GM12865 (cell line): Measurements from ENCODE around the gene LILRA6.
"Not testable (repeated sequence)": the region's sequence is repeated elsewhere in the genome, so short reads cannot be mapped to it uniquely, and the experiment has no call there.

Experiments used
- DNase-seq: peaks from one replicate; pipeline ENCODE4 v3.0.0; 2010; ENCODE audit warnings: low read depth
- H3K4me3 ChIP-seq: 2 replicates; pipeline ENCODE4 v1.5.1; 2011; ENCODE audit warnings: mild to moderate bottlenecking, low read depth, low read length, control low read depth
- TF ChIP-seq, protein P1 (sequence below): IDR thresholded peaks from 2 replicates; pipeline ENCODE4 v1.5.1; 2011; ENCODE audit warnings: low read length, control low read depth, low read depth, inconsistent platforms; ENCODE audit not compliant: insufficient read depth; ENCODE audit errors: missing control alignments

LILRA6 gene

DNA sequence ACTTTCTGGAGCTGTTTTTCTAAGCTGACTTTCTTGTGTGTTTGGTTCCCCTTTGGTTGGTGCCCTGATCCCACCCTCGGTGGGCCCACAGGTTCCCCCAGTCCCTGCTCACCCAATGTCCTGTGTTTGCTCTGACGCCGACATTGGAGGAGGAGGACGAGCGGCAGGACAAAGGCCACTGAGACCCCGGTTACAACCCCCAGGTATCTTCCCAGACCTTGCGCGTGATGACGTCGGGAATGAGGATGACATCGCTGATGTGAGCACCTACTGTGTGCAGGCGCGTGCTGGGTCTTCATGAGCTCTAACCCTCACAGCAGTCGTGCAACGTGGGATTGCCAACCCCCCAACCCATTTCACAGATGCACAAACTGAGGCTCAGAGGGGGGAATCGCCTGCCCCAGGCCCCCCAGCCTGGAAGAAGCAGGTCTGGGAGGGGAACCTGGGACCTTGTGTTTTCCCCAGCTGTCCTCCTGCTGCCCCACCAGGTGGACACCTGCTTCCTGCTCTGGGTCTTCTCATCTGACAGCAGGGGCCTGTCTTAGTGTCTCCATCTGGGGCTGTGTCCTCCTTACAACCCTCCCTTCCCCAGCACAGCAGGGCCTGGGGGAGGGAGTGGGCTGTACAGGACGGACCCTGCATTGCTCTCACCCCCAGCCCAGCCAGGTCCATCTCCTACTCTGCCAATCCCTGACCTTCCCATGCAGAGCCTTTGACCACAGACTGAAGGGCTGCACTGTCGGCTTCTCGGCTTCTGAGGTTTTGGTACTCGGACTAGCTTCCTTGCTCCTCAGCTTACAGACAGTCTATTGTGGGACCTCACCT lies 4.7 kb upstream of the LILRA6 start:
- TF ChIP-seq, protein P1, sequence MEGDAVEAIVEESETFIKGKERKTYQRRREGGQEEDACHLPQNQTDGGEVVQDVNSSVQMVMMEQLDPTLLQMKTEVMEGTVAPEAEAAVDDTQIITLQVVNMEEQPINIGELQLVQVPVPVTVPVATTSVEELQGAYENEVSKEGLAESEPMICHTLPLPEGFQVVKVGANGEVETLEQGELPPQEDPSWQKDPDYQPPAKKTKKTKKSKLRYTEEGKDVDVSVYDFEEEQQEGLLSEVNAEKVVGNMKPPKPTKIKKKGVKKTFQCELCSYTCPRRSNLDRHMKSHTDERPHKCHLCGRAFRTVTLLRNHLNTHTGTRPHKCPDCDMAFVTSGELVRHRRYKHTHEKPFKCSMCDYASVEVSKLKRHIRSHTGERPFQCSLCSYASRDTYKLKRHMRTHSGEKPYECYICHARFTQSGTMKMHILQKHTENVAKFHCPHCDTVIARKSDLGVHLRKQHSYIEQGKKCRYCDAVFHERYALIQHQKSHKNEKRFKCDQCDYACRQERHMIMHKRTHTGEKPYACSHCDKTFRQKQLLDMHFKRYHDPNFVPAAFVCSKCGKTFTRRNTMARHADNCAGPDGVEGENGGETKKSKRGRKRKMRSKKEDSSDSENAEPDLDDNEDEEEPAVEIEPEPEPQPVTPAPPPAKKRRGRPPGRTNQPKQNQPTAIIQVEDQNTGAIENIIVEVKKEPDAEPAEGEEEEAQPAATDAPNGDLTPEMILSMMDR, result no peak
- DNase-seq, result no peak
- no peak overlapping the region for H3K4me3 ChIP-seq

DNA sequence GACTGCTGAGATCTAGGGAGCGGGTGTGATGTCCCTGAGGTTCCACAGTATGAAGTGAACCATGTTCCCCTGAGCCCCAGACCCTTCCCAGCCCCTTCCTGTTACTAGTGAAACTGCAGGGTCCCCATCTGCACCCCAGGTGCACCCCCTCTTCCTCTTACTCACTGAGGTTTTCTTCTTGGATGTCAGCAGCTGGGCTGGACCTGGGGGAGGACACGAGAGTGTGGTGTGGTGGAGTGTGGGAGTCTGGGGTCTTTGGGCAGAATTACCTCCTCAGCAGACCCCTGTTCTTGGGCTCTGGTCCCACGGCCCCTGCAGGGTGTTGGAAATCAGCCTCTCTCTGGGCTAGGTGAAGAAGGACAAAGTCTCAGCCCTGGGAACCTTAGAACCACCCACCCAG lies 3.3 kb upstream of the LILRA6 start:
- TF ChIP-seq, protein P1, result no peak
- DNase-seq, result no peak
- H3K4me3 ChIP-seq, result no peak overlapping the region

DNA sequence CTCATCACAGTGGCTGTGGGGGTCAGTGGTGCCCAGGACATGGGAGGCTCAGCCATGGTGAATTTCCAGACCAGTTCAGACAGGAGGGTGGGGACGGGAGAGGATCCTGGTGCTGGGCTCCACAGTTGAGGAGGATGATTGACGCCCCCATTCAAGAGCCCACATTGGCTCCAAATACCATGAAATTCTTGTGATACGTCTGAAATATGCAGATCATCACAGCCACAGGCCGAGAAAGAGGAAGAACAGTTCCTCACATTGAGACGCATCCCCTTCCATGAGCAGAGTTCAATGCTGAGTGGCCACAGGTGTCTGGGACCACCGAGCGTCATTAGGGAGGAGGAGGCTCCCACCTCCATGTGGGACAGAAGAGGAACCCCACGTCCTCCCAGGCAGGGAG lies 1.2 kb upstream of the LILRA6 start:
- H3K4me3 ChIP-seq, DNase-seq: not testable (repeated sequence)

DNA sequence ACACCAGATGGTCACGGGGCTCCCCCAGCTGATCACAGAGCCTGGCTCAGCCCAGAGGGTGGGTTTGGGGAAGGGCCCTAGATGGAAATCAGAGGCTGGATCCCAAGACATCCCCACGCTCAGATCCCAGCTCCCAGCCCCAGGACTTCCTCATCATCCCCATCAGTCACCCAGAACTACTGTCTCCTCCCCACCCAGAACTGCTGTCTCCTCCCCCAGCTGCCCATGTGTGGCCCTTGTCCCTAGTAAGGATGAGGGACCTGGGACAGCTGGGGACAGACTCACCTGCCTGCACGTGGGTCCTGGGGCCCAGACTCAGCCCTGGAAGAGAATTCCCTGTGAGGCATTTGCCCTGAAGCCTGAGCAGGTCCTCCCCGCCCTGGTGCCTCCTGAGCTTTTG lies 356 bp downstream of the LILRA6 start:
- not testable (repeated sequence) for H3K4me3 ChIP-seq

DNA sequence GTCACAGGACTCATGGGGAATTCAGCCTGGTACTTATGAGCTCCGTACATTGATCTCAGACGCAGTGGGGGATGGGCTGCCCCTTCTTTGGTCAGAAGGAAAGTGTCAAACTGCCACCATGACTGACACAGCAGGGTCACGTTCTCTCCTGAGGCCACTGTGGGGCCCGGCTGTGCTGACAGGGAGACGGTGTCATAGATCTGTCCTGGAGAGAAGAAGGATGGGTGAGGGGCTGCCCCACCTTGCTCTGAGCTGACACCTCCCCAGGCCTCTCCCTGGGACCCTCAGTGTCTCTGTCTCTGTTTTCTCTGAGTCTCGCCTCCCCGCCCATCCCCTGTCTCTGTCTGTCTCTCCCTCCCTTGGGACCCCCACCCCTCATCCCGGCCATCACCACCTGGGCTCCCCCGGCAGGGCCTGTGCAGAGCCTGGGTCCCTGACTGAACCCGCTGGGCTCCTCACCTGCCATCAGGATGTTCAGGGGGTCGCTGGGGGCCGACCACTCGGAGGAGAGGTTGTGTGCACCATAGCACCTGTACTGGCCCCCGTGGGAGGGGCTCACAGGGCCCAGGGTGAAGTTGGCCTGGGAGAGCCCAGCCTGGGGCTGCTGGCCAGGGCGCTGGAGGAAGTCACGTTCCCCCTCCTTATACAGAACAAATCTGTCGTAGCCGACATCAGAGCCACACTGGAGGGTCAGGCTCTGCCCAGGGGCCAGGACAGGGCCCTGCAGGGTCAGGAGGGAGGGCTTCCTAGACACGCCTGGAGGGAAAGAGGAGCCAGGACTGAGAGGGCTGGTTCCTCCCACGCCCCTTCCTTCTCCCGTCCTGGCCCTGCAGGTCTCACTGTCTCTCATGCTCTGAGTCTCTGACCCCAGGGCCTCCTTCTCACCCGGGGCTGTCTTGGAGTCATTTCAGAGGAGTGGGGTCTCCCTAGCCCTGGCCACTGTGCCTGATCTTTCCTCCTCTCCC lies 1.9 kb downstream of the LILRA6 start:
- H3K4me3 ChIP-seq, DNase-seq: not testable (repeated sequence)

More for the DNA sequence above, 356 bp downstream of the LILRA6 start:
- not testable (repeated sequence) for DNase-seq

DNA sequence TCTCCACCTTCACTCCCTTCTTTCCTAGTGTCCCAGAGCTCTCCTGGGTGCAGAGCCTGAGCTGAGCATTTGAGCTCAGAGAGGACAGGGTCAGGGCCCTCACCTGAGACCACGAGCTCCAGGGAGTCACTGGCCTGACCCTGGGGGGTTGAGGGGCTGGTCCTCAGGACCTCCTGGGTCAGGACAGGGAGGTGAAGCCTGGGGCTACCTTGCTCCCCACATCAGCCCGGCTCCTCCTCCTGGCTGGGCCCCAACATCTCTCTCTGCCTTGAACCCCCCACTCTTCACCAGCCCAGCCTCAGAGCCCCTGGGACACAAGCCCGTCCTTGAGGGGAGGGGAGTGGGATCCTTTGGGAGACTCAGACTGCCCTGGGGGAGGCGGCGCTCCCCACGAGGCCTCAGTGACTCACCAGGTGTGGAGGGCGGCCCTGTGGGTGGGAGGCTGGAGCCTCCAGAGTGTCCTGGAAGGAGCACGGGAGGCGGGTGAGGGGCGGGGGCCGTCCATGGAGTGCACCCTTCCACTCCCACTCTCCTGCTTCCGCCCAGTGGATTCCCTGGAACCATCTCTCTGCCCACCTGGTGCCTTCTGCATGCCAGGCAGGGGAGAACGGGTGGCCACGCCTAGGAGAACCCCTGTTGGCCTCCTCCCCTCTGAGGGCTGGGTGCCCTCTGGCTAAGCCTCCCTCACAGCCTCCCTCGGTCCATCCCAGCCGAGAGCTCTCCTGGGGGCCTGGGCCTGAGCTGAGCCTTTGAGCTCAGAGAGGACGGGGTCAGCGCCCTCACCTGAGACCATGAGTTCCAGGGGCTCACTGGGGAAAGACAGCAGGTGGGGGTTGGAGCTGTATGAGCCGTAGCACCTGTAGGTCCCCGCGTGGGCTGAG lies 2.9 kb downstream of the LILRA6 start:
- not testable (repeated sequence) for DNase-seq, H3K4me3 ChIP-seq

DNA sequence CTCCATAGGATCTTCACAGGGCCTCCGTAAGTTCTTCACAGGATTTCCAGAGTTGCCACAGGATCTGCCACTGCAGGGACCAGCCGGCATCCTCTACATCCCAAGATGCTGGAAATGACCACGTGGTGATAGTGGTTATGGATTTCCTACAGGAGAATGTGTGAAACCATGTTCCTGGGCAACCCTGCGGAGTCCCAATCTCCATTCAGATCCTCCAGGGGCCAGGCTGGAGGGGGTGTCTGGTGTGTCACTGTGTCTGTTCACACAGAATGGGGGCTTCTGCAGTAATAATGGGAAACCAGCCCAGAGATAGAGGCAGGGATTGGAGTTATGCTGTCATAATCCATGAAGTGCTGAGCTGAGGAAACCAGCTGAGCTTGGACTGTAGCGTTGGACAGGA lies 8.6 kb downstream of the LILRA6 start:
- DNase-seq, result no peak
- no peak overlapping the region for H3K4me3 ChIP-seq
- TF ChIP-seq, protein P1, result no peak

DNA sequence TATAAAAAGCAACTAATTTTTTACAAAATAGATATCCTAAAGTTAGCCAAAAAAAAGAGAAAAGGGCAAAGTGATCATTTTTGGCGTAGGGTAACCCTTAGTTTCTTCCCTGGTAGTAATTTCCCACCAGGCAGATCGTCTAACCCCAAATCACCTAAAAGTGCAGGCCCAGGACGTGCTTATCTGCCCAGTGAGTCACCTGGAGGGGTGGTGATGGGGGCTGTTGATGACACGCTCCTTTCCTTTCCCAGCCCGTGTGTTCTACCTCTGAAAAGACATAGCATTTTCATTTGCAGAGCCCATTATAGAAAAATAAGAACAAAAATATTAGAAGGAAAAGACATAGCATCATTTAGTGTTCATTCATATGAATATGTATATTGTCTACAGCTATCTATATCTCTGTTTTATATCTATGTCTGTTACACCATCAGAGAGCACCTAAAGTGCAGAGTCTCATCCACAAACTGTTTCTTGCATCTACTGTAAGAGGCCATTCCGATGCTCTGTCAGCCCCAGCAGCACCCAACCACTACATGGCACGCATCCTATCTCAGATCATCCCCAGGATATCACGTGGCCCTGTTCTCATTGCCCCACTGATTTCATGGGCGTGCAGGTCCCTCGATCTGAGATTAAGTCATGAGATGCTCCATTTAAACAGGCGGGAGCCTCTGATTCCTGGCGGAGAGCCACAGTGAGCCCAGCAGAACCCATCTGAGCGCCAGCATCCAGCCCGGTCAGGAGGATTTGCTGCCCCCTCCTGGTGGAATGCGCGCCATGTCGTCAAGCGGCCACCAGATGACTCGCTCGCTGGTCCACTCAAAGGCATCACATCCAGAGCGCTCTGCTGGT lies 11.3 kb downstream of the LILRA6 start:
- TF ChIP-seq, protein P1, result peak; percentile 90
- DNase-seq, result peak; percentile 81
- no peak overlapping the region for H3K4me3 ChIP-seq
